ENCODE measurements around the gene UBE2A.

UBE2A gene

GRCh38 chrX:119606280-119607017 lies 32.1 kb downstream of the UBE2A start, which contains the start of gene NKRF:
TSS of gene NKRF (minus strand) at chrX:119606424.
- DNase-seq (ENCODE audit: low spot score): peak; percentile 77
- H3K27ac ChIP-seq: peak within 1 kb of the TSS; percentile 74
- ChIA-PET CTCF (interaction anchor here (0.8 kb wide), 1 partner anchor 49 kb away, joined by 3 read pairs; no protein-coding TSS in a partner anchor), POLR2A (ENCODE audit: low non-redundant PET) (interaction anchor here (0.6 kb wide), 1 partner anchor 152 kb away, joined by 3 read pairs; the partner anchor contains the start of gene SOWAHD)
- TF ChIP-seq CTCF (conservative IDR thresholded peaks at IDR 0.05; ENCODE audit: low read depth): no peak

- no peak overlapping the region for H3K27ac ChIP-seq
- POLR2A ChIA-PET (ENCODE audit: low non-redundant PET): no interaction called here
- CTCF ChIA-PET: interaction anchor here (0.8 kb wide), 1 partner anchor 49 kb away, joined by 3 read pairs; no protein-coding TSS in a partner anchor
- no peak for TF ChIP-seq CTCF (conservative IDR thresholded peaks at IDR 0.05; ENCODE audit: low read depth)
- DNase-seq (ENCODE audit: low spot score): no peak
Measured at GRCh38 chrX:119607018-119607389, 32.6 kb downstream of the UBE2A start.

GRCh38 chrX:119614776-119615175 lies 40.4 kb downstream of the UBE2A start:
- H3K27ac ChIP-seq: no peak overlapping the region
- no peak for DNase-seq (ENCODE audit: low spot score)
- TF ChIP-seq CTCF (conservative IDR thresholded peaks at IDR 0.05; ENCODE audit: low read depth): no peak
- CTCF ChIA-PET: no interaction called here
- POLR2A ChIA-PET (ENCODE audit: low non-redundant PET): no interaction called here

GRCh38 chrX:119617517-119618164 lies 43.3 kb downstream of the UBE2A start:
- no peak overlapping the region for H3K27ac ChIP-seq
- ChIA-PET CTCF (interaction anchor here (0.6 kb wide), 1 partner anchor 413 kb away, joined by 3 read pairs; no protein-coding TSS in a partner anchor), POLR2A (ENCODE audit: low non-redundant PET) (interaction anchor here (0.6 kb wide), 1 partner anchor 76 kb away, joined by 3 read pairs; the partner anchor contains the start of gene SEPTIN6)
- TF ChIP-seq CTCF (conservative IDR thresholded peaks at IDR 0.05; ENCODE audit: low read depth): no peak
- DNase-seq (ENCODE audit: low spot score): no peak

- CTCF ChIA-PET: no interaction called here
- DNase-seq (ENCODE audit: low spot score): no peak
- POLR2A ChIA-PET (ENCODE audit: low non-redundant PET): no interaction called here
- no peak for TF ChIP-seq CTCF (conservative IDR thresholded peaks at IDR 0.05; ENCODE audit: low read depth)
- no peak overlapping the region for H3K27ac ChIP-seq
Measured at GRCh38 chrX:119618439-119618838, 44.1 kb downstream of the UBE2A start.

- TF ChIP-seq CTCF (conservative IDR thresholded peaks at IDR 0.05; ENCODE audit: low read depth): no peak
- no peak for DNase-seq (ENCODE audit: low spot score)
- H3K27ac ChIP-seq: no peak overlapping the region
- ChIA-PET POLR2A (ENCODE audit: low non-redundant PET) (no interaction called here), CTCF (no interaction called here)
Measured at GRCh38 chrX:119622356-119623232, 48.2 kb downstream of the UBE2A start.
